Astrocyte (in vitro differentiated cells and primary cell): ENCODE measurements around the gene CABLES2.

Experiments
- EZH2 ChIP-seq: IDR thresholded peaks from 2 replicates; pipeline ENCODE4 v1.6.1; 2012; ENCODE audit warnings: mild to moderate bottlenecking, low read length, inconsistent platforms; ENCODE audit not compliant: insufficient read depth
- TF ChIP-seq, protein P1 (sequence below): IDR thresholded peaks from 2 replicates; pipeline ENCODE4 v1.5.1; 2011; ENCODE audit warnings: low read depth, mild to moderate bottlenecking, inconsistent platforms, low read length, moderate library complexity; ENCODE audit not compliant: insufficient read depth

DNA sequence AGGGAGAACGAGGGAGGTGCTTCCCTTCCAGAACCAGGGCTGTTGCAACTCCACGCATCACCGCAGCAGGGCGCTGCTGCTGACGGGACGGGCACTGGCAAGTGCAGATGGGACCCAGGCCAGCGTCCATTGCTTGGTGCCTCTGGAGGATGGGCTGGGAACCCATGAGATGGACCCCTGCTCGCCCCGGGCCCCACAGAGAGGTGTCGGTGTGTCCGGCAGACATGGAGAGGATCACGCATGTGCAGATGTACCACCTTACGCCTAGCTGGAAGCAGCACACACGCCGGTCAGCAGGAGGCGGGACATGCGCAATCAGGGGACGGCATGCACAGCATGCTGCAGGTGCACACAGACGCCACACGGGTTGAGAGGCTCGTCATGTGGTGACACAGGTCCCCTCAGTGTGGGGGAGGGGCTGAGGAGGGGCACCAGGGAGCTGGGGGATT, 5.7 kb downstream of the CABLES2 start:
- no peak for TF ChIP-seq EZH2
- TF ChIP-seq, protein P1, sequence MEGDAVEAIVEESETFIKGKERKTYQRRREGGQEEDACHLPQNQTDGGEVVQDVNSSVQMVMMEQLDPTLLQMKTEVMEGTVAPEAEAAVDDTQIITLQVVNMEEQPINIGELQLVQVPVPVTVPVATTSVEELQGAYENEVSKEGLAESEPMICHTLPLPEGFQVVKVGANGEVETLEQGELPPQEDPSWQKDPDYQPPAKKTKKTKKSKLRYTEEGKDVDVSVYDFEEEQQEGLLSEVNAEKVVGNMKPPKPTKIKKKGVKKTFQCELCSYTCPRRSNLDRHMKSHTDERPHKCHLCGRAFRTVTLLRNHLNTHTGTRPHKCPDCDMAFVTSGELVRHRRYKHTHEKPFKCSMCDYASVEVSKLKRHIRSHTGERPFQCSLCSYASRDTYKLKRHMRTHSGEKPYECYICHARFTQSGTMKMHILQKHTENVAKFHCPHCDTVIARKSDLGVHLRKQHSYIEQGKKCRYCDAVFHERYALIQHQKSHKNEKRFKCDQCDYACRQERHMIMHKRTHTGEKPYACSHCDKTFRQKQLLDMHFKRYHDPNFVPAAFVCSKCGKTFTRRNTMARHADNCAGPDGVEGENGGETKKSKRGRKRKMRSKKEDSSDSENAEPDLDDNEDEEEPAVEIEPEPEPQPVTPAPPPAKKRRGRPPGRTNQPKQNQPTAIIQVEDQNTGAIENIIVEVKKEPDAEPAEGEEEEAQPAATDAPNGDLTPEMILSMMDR, result no peak
